22Rv1 (cell line): ENCODE results near the gene STYXL1.
A peak's percentile ranks its signal among the peaks of the same experiment; 100 is the strongest.
"Not testable (repeated sequence)": the region's sequence is repeated elsewhere in the genome, so short reads cannot be mapped to it uniquely, and the experiment has no call there.

Experiments used
- H3K27ac ChIP-seq: fragments of 450-650 bp; 2 replicates; pipeline ENCODE4 v1.5.1; 2017
- CTCF ChIP-seq: fragments of 450-650 bp; IDR thresholded peaks from 2 replicates; pipeline ENCODE4 v1.5.1; 2017; ENCODE audit warnings: mild to moderate bottlenecking
- ZFX ChIP-seq: fragments of 450-650 bp; IDR thresholded peaks from 2 replicates; pipeline ENCODE4 v1.6.1; 2017; ENCODE audit warnings: antibody characterized with exemption, borderline replicate concordance

Gene STYXL1

GRCh38 chr7:76054123-76055120 lies 6.6 kb upstream of the STYXL1 start:
- no peak for TF ChIP-seq ZFX
- no peak for TF ChIP-seq CTCF
- no peak overlapping the region for H3K27ac ChIP-seq

- H3K27ac ChIP-seq, result no peak overlapping the region
- TF ChIP-seq CTCF (no peak), ZFX (no peak)
These were observed 5.7 kb upstream of the STYXL1 start for GRCh38 chr7:76053461-76053860.

- H3K27ac ChIP-seq, result not testable (repeated sequence)
These were observed 4.9 kb upstream of the STYXL1 start for GRCh38 chr7:76052681-76053080.

DNA sequence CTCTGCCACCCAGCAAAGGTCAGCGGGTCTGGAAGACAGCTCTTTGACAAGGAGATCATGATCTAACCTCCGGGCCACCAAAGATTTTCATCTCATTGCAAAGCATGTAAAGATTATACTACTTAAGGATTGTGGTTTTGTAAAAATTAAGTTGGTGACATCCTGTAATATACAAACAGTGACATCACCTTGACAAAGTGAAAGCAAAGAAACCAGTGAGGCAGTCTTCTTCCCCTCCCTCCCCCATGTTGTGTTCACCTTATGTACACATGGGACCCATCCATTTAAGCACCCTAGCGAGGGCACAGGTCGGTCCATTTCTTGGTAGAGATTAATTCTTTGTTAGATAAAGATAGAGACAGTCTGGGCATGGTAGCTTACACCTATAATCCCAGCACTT lies 4.0 kb upstream of the STYXL1 start:
- no peak overlapping the region for H3K27ac ChIP-seq

DNA sequence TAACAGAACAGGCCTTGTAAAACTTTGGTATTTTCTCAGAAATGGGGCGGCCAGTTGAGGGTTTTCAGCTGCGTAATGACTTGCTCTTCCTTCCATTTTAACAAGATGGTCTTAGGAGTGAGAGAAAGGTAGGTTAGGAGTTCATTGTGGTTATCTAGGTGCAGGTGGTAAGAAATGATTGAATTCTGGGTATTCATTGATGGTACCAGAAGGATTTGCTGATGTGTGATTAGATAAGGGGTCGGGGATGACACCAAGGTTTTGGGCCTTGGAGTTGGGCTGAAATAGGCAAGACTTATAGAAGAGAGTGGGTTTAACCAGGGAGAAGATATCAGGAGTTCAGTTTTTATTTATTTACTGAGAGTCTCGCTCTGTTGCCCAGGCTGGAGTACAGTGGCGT lies 2.7 kb upstream of the STYXL1 start:
- H3K27ac ChIP-seq, result no peak overlapping the region
- TF ChIP-seq CTCF (no peak), ZFX (no peak)

More for the DNA sequence above, 4.0 kb upstream of the STYXL1 start:
- TF ChIP-seq CTCF (no peak), ZFX (no peak)

DNA sequence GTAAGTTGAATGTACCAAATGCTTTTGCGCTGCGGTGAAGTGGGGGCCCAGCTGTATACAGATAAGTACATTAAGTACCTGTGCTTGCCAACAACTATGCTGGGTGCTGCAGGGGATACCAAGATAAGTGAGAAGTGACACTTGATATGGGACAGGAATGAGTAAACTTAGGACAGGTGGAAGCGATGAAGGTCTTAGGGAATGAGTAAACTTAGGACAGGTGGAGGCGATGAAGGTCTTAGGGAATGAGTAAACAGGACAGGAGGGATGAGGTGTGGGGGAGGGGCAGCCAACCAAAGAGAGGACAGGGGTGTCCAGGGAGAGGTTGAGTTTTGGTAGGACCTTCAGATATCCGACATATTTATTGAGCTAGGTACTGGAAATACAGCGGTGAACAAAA lies 1.5 kb upstream of the STYXL1 start:
- H3K27ac ChIP-seq, result peak overlapping the region; percentile 95
- TF ChIP-seq CTCF (no peak), ZFX (no peak)

DNA sequence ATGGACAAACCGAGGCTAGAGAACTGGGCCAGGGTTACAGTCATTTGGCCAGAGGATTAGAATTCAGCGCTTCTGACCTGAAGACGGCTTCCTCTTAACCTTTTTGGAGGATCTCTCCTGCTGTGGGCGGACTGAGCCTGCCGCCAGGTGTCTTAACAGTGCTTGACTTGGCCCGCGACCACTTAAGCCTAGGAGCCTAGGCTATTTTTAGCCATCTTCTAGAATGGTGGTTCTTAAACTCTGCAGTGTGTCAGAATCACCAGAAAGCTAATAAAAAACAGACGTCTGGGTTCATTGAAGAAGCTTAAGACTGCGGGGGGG lies 828 bp upstream of the STYXL1 start:
- H3K27ac ChIP-seq, result peak overlapping the region; percentile 95

More for the DNA sequence above, 828 bp upstream of the STYXL1 start:
- TF ChIP-seq CTCF (peak; percentile 28; the same call in 1 of the 2 replicates), ZFX (no peak)
